ENCODE results near the gene GPR31. TPM values are rescaled to one million over a fixed set of nuclear protein-coding genes. Genes with fewer than 3 reads are reported as not detected.

GPR31 gene
- total RNA-seq, 1 experiment from 2014 or later: not detected

DNA sequence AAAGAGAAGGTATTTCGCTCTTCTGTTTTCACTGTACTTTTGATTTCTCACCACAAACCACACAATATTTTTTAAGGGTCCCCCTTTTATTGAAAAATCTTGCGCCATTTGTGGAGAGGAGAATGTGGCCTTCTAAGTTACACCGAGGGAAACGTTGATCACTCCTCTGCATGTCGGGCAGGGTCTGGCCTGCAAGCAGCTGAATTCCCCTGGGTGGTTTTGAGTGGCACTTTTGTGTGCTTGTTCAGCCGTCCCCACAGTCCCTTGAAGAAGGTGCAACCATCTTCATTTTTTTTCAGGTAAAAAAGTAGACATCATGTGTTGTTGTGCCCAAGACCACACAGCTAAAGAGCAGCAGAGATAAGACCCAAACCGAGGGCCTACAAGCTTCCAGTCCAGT lies 6.1 kb downstream of the GPR31 start:
- TF ChIP-seq PRRX2 (CRISPR knock-in tag; IDR thresholded peaks at IDR 0.05) (no peak), NR3C1 (CRISPR knock-in tag; conservative IDR thresholded peaks at IDR 0.05; ENCODE audit: low read depth) (no peak), ELF4 (CRISPR knock-in tag; IDR thresholded peaks at IDR 0.05; ENCODE audit: low read depth) (no peak), MYBL2 (CRISPR knock-in tag; IDR thresholded peaks at IDR 0.05) (no peak), JAZF1 (CRISPR knock-in tag; IDR thresholded peaks at IDR 0.05) (no peak), CTCF (IDR thresholded peaks at IDR 0.05) (no peak), ZNF396 (CRISPR knock-in tag; IDR thresholded peaks at IDR 0.05; ENCODE audit: borderline replicate concordance) (no peak), E2F4 (CRISPR knock-in tag; IDR thresholded peaks at IDR 0.05; ENCODE audit: borderline replicate concordance, low read depth) (no peak), ZNF532 (CRISPR knock-in tag; IDR thresholded peaks at IDR 0.05; ENCODE audit: borderline replicate concordance) (no peak), ZNF263 (CRISPR knock-in tag; IDR thresholded peaks at IDR 0.05; ENCODE audit: low read depth) (no peak), NR2C2 (CRISPR knock-in tag; IDR thresholded peaks at IDR 0.05) (no peak), NFATC4 (CRISPR knock-in tag; IDR thresholded peaks at IDR 0.05) (no peak), AFF4 (CRISPR knock-in tag; IDR thresholded peaks at IDR 0.05; ENCODE audit: borderline replicate concordance) (no peak)
- TF ChIP-seq, protein P1, sequence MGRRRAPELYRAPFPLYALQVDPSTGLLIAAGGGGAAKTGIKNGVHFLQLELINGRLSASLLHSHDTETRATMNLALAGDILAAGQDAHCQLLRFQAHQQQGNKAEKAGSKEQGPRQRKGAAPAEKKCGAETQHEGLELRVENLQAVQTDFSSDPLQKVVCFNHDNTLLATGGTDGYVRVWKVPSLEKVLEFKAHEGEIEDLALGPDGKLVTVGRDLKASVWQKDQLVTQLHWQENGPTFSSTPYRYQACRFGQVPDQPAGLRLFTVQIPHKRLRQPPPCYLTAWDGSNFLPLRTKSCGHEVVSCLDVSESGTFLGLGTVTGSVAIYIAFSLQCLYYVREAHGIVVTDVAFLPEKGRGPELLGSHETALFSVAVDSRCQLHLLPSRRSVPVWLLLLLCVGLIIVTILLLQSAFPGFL (CRISPR knock-in tag; IDR thresholded peaks at IDR 0.05; ENCODE audit: borderline replicate concordance): no peak
- TF ChIP-seq, protein P2, sequence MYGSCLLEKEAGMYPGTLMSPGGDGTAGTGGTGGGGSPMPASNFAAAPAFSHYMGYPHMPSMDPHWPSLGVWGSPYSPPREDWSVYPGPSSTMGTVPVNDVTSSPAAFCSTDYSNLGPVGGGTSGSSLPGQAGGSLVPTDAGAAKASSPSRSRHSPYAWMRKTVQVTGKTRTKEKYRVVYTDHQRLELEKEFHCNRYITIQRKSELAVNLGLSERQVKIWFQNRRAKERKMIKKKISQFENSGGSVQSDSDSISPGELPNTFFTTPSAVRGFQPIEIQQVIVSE (CRISPR knock-in tag; IDR thresholded peaks at IDR 0.05; ENCODE audit: borderline replicate concordance): no peak
- H3K9me3 Mint-ChIP-seq: peaks cover 9% of the 10 kb centered on the region
- peaks cover 10% of the 10 kb centered on the region for H3K36me3 Mint-ChIP-seq
- ATAC-seq: no peak
- no peak for DNase-seq (ENCODE audit: low spot score)
- H3K4me3 Mint-ChIP-seq: no peak overlapping the region
- POLR2A ChIA-PET: no interaction called here
- peaks cover 27% of the 10 kb centered on the region for H3K27me3 Mint-ChIP-seq (ENCODE audit: low read depth)
- CTCF ChIA-PET: interaction anchor here (0.8 to 2.4 kb wide), 5 partner anchors 10 to 377 kb away, joined by 3 to 9 read pairs (median 5); no protein-coding TSS in a partner anchor
- peak overlapping the region; percentile 29; the same call in 1 of the 2 replicates for H3K27ac Mint-ChIP-seq
- H3K4me1 Mint-ChIP-seq: peaks cover 50% of the 10 kb centered on the region
